K562 (cell line): ENCODE measurements around the gene MAML3. TPM values are rescaled to one million over a fixed set of nuclear protein-coding genes. Genes with fewer than 3 reads are reported as not detected.

Experiments
- BRF2 ChIP-seq: IDR thresholded peaks from 3 replicates; pipeline ENCODE4 v1.6.1; 2011; ENCODE audit warnings: borderline replicate concordance, mild to moderate bottlenecking; ENCODE audit not compliant: insufficient read length, insufficient read depth
- FIP1L1 ChIP-seq: fragments of 200-400 bp; formaldehyde crosslinking; IDR thresholded peaks from 2 replicates; pipeline ENCODE4 v1.6.1; 2018; ENCODE audit warnings: mild to moderate bottlenecking, low read depth, low read length; ENCODE audit not compliant: poor library complexity, severe bottlenecking
- GMEB1 ChIP-seq: fragments of 250-450 bp; sonication (Bioruptor Pico); IDR thresholded peaks from 2 replicates; pipeline ENCODE4 v1.4.0; 2020; ENCODE audit warnings: mild to moderate bottlenecking
- HSF4 ChIP-seq: fragments of 250-450 bp; sonication (Bioruptor Pico); IDR thresholded peaks from 2 replicates; pipeline ENCODE4 v2.1.2; 2022; ENCODE audit warnings: mild to moderate bottlenecking, moderate library complexity, borderline replicate concordance
- MCM3 ChIP-seq: fragments of 450-650 bp; IDR thresholded peaks from 2 replicates; pipeline ENCODE4 v1.6.1; 2016
- MTF1 ChIP-seq: fragments of 250-450 bp; sonication (Bioruptor Pico); IDR thresholded peaks from 2 replicates; pipeline ENCODE4 v1.9.0; 2021; ENCODE audit warnings: moderate library complexity, mild to moderate bottlenecking, inconsistent platforms, borderline replicate concordance
- PPARD ChIP-seq: fragments of 250-450 bp; sonication (Bioruptor Pico); IDR thresholded peaks from 2 replicates; pipeline ENCODE4 v1.8.0; 2022; ENCODE audit warnings: inconsistent platforms, mild to moderate bottlenecking, moderate library complexity
- SMARCE1 ChIP-seq: fragments of 450-650 bp; IDR thresholded peaks from 2 replicates; pipeline ENCODE4 v1.7.1; 2016; ENCODE audit warnings: mild to moderate bottlenecking
- STAT6 ChIP-seq: sonication (generic); formaldehyde crosslinking; IDR thresholded peaks from 2 replicates; pipeline ENCODE4 v1.8.1; 2023; ENCODE audit warnings: mild to moderate bottlenecking, missing genetic modification reagents
- THAP12 ChIP-seq: fragments of 250-450 bp; sonication (Bioruptor Pico); IDR thresholded peaks from 2 replicates; pipeline ENCODE4 v1.9.0; 2021; ENCODE audit warnings: mild to moderate bottlenecking, inconsistent platforms
- TSC22D4 ChIP-seq: fragments of 450-650 bp; IDR thresholded peaks from 2 replicates; pipeline ENCODE4 v1.6.1; 2016; ENCODE audit warnings: missing genetic modification characterization, missing biosample characterization, control low read depth
- WHSC1 ChIP-seq: IDR thresholded peaks from one replicate; pipeline ENCODE4 v1.6.1; 2012; ENCODE audit warnings: low read length, control low read depth, inconsistent platforms
- ZNF133 ChIP-seq: fragments of 250-450 bp; sonication (Bioruptor Pico); IDR thresholded peaks from 2 replicates; pipeline ENCODE4 v1.4.0; 2020; ENCODE audit warnings: mild to moderate bottlenecking
- ZNF24 ChIP-seq: fragments of 450-650 bp; IDR thresholded peaks from 2 replicates; pipeline ENCODE4 v1.6.1; 2016
- ZNF592 ChIP-seq: fragments of 450-650 bp; IDR thresholded peaks from 2 replicates; pipeline ENCODE4 v1.6.1; 2017; ENCODE audit warnings: antibody characterized with exemption, mild to moderate bottlenecking
- polyA plus RNA-seq, 8 experiments: library from polyadenylated mRNA; depleted of rRNA in 4 of 8; stranded (reverse) in 5 of 8; unstranded in 3 of 8; fragments of >200 nt; fragmentation: Nextera tagmentation in 2 of 8; fragmentation: Illumina TruSeq in 1 of 8; extraction: Ambion mirVana in 2 of 8; extraction: Trizol in 1 of 8; gene quantifications; 2 replicates each; pipeline versions ENCODE4 v1.2.1 to v1.2.3, GENCODE V29; 2011 to 2014; ENCODE audit warnings: inconsistent platforms in 1 of 8, missing spikeins in 1 of 8
- total RNA-seq, 7 experiments: library from RNA; depleted of rRNA in 6 of 7; stranded (reverse); fragments of >200 nt in 6 of 7; fragmentation: Illumina TruSeq in 2 of 7; extraction: Trizol in 2 of 7; gene quantifications; 2 replicates each; pipeline versions ENCODE4 v1.2.1 to v1.2.3, GENCODE V29; 2011 to 2021; ENCODE audit warnings: low replicate concordance in 1 of 7

Gene MAML3
- total and polyA plus RNA-seq, 9 of the 15 experiments (the other 6 are each of a cell fraction or from before 2014, with no cell fraction given): 0.01 to 0.55 (median 0.25) TPM

GRCh38 chr4:140153718-140154571 is at the start of gene MAML3 (continued):
- no peak for TF ChIP-seq BRF2
- no peak for TF ChIP-seq MCM3
- TF ChIP-seq FIP1L1: peak; percentile 94
- TF ChIP-seq PPARD (CRISPR knock-in tag): no peak
- TF ChIP-seq THAP12 (CRISPR knock-in tag): no peak
- no peak for TF ChIP-seq ZNF592
- no peak for TF ChIP-seq TSC22D4 (tag)
- TF ChIP-seq STAT6 (CRISPR knock-in tag): no peak
- TF ChIP-seq MTF1: no peak
- TF ChIP-seq WHSC1: no peak
- 0 out of 2 replicates have a peak, but pooled peaks have one; percentile 12 for TF ChIP-seq ZNF24
- no peak for TF ChIP-seq SMARCE1
- no peak for TF ChIP-seq HSF4 (CRISPR knock-in tag)
- TF ChIP-seq GMEB1 (CRISPR knock-in tag): peak; percentile 85
- TF ChIP-seq ZNF133 (CRISPR knock-in tag): no peak
